Smooth muscle cell (in vitro differentiated cells): ENCODE data around the gene LDHA. TPM values are rescaled to one million over a fixed set of nuclear protein-coding genes. Genes with fewer than 3 reads are reported as not detected.

ENCODE experiments used
- DNase-seq: peaks from one replicate; lab custom pipeline; 2025; ENCODE audit not compliant: unreplicated experiment; lab: John Stamatoyannopoulos, UW
- H2AFZ ChIP-seq: fragments of 200-600 bp; sonication (generic); 2 replicates; pipeline ENCODE4 v1.6.0; 2016; ENCODE audit warnings: antibody characterized with exemption, low read depth, mild to moderate bottlenecking
- H3F3A ChIP-seq: fragments of 200-600 bp; sonication (generic); 2 replicates; pipeline ENCODE4 v1.6.0; 2017; ENCODE audit warnings: antibody characterized with exemption, low read depth
- H3K27ac ChIP-seq: fragments of 200-600 bp; sonication (generic); 2 replicates; pipeline ENCODE4 v1.5.1; 2016; ENCODE audit warnings: low read depth, mild to moderate bottlenecking
- H3K27me3 ChIP-seq: fragments of 200-600 bp; sonication (generic); 2 replicates; pipeline ENCODE4 v1.6.1; 2016; ENCODE audit warnings: low read depth, mild to moderate bottlenecking
- H3K36me3 ChIP-seq: fragments of 200-600 bp; sonication (generic); 2 replicates; pipeline ENCODE4 v1.5.1; 2016; ENCODE audit warnings: low read depth
- H3K4me1 ChIP-seq: fragments of 200-600 bp; sonication (generic); 2 replicates; pipeline ENCODE4 v1.5.1; 2016; ENCODE audit warnings: low read depth
- H3K4me2 ChIP-seq: fragments of 200-600 bp; sonication (generic); 2 replicates; pipeline ENCODE4 v1.6.0; 2016; ENCODE audit warnings: mild to moderate bottlenecking
- H3K4me3 ChIP-seq: fragments of 200-600 bp; sonication (generic); 2 replicates; pipeline ENCODE4 v1.5.1; 2016; ENCODE audit warnings: mild to moderate bottlenecking
- H3K79me2 ChIP-seq: fragments of 200-600 bp; sonication (generic); 2 replicates; pipeline ENCODE4 v1.6.0; 2016; ENCODE audit warnings: low read depth, mild to moderate bottlenecking
- H3K9ac ChIP-seq: fragments of 200-600 bp; sonication (generic); 2 replicates; pipeline ENCODE4 v1.6.0; 2016; ENCODE audit warnings: low read depth
- H3K9me3 ChIP-seq: fragments of 200-600 bp; sonication (generic); replicated peaks from 2 replicates; pipeline ENCODE4 v1.5.1; 2016; ENCODE audit warnings: low read depth
- H4K20me1 ChIP-seq: fragments of 200-600 bp; sonication (generic); 2 replicates; pipeline ENCODE4 v1.6.0; 2016; ENCODE audit warnings: low read depth
- CTCF ChIP-seq: fragments of 200-600 bp; sonication (generic); IDR thresholded peaks from 2 replicates; pipeline ENCODE4 v1.5.1; 2017; ENCODE audit warnings: borderline replicate concordance, mild to moderate bottlenecking, antibody characterized with exemption; ENCODE audit not compliant: insufficient read depth, poor library complexity, severe bottlenecking
- WGBS: methylation state at CpG from one replicate; pipeline ENCODE4 v1.1.7; 2016; ENCODE audit warnings: low lambda C conversion rate; 5-methylcytosine and 5-hydroxymethylcytosine counted together
- polyA plus RNA-seq: library from polyadenylated mRNA; unstranded; fragments of >200 nt; fragmentation: Nextera tagmentation; extraction: Ambion mirVana; gene quantifications from 2 replicates; pipeline ENCODE4 v1.2.1, GENCODE V29; 2016
- total RNA-seq: library from RNA; depleted of rRNA; stranded (reverse); fragments of >200 nt; gene quantifications from 2 replicates; pipeline ENCODE4 v1.2.3, GENCODE V29; 2014

The LDHA gene
- 1,106 and 1,201 TPM in 2 replicates for total RNA-seq
- 2,158 and 2,272 TPM in 2 replicates for polyA plus RNA-seq

- peaks cover 17% of the 10 kb centered on the region for H3K36me3 ChIP-seq
- H3K4me3 ChIP-seq = peak within 1 kb of the TSS; percentile 96
- H3K79me2 ChIP-seq = peaks cover 43% of the 10 kb centered on the region
- H2AFZ ChIP-seq = peak within 1 kb of the TSS; percentile 75
- WGBS = under 1% methylated on average over 41 of the region's 60 CpGs
- H3K9ac ChIP-seq = peak within 1 kb of the TSS; percentile 90
- no peaks in the 10 kb centered on the region for H3K9me3 ChIP-seq
- H3K4me1 ChIP-seq = peaks cover 13% of the 10 kb centered on the region
- H3K4me2 ChIP-seq = peak within 1 kb of the TSS; percentile 93
- peak within 1 kb of the TSS; percentile 90 for H3K27ac ChIP-seq
- no peak for TF ChIP-seq CTCF
- peak; percentile 94 for DNase-seq
- H3K27me3 ChIP-seq = no peaks in the 10 kb centered on the region
- H3F3A ChIP-seq = peaks cover 35% of the 10 kb centered on the region
- H4K20me1 ChIP-seq = peaks cover 47% of the 10 kb centered on the region
Measured at GRCh38 chr11:18394275-18394927, at the start of gene LDHA. LDHA (plus strand) TSS chr11:18394563; CDS start chr11:18396843, 2,280 bp downstream.

- Histone ChIP-seq H3F3A (no peaks in the 10 kb centered on the region), H3K4me3 (no peak overlapping the region), H3K27ac (no peak overlapping the region), H3K27me3 (no peaks in the 10 kb centered on the region), H3K4me1 (no peaks in the 10 kb centered on the region), H3K4me2 (no peak overlapping the region), H3K36me3 (peaks cover 4% of the 10 kb centered on the region), H3K79me2 (no peaks in the 10 kb centered on the region), H4K20me1 (no peaks in the 10 kb centered on the region), H3K9me3 (no peaks in the 10 kb centered on the region), H3K9ac (no peak overlapping the region), H2AFZ (no peak overlapping the region)
- no peak for TF ChIP-seq CTCF
- WGBS = 88% methylated on average over 5 of the region's 5 CpGs
- no peak for DNase-seq
Measured at GRCh38 chr11:18347471-18348125, 46.8 kb upstream of the LDHA start.

GRCh38 chr11:18352581-18352980 lies 41.8 kb upstream of the LDHA start:
- WGBS = 75% methylated on average over 3 of the region's 3 CpGs
- no peak for TF ChIP-seq CTCF
- H3K27ac ChIP-seq = no peak overlapping the region

More at GRCh38 chr11:18352581-18352980, 41.8 kb upstream of the LDHA start:
- Histone ChIP-seq H2AFZ (no peak overlapping the region), H3K27me3 (no peaks in the 10 kb centered on the region), H4K20me1 (no peaks in the 10 kb centered on the region), H3K79me2 (no peaks in the 10 kb centered on the region), H3F3A (no peaks in the 10 kb centered on the region), H3K9me3 (no peaks in the 10 kb centered on the region), H3K4me1 (no peaks in the 10 kb centered on the region), H3K4me3 (no peak overlapping the region), H3K9ac (no peak overlapping the region), H3K36me3 (no peaks in the 10 kb centered on the region), H3K4me2 (no peak overlapping the region)
- no peak for DNase-seq
